GM04504 (cell line): ENCODE data around the gene RAP1GAP.

Experiments
- DNase-seq: peaks from one replicate; pipeline ENCODE4 v3.0.0-alpha.2; 2012; ENCODE audit warnings: low read depth

RAP1GAP gene

DNA sequence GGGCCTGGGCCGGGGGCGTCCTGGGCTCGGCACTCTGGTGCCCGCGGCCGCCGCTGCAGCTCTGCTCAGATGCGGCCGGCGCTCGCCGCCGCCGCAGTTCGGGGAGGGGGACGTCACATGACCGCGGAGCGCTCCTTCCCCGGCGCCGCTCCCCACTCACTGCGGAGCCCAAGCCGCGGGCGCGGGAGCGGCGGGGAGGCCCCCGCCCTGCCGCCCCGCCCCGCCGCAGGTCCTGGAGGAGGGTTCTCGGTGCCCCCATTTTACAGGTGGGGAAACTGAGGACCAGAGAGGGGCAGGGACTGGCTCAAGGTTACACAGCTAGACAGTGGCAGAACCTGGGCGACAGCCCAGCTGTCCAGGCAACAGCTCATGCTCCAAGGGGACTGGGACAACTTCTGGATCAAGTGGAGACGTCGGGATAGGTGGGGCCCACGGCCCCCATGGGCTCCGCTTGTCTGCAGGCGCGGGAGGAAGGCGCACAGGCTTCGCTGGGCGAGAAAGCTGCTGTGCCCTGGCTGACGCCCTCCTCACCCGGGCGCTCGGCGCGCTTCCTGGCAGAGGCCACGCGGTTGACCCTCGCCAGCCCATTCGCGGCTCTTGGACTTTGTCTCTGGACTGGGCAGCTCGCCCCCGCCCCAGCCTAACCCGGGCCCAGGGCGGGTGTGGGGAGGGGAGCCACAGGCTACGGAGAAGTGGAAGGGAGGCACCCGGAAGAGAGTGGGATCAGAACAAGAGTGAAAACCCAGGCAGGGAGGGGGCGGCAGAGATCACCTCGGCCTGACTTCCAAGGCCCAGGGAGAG, at the start of gene RAP1GAP:
Gene RAP1GAP, minus strand, starts transcription at position 100 of the 801 bp plus-strand sequence. CDS start 49,325 bp downstream, outside the sequence.
- DNase-seq: no peak

DNA sequence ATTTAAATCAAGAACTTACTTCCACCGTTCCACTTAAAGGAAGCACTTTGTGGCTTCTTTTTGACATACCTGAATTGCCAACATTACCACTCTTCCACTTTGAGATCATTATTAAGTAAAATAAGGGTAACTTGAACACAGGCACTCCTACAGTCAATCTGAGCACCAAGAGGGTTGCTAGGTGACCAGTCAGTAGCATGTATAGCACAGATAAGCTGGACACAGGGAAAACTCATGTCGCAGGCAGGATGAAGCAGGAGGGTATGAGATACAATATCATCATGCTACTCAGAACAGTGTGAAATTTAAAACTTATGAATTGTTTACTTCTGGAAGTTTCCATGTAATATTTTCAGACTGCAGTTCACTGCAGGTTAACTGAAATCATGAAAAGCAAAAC, 47.0 kb upstream of the RAP1GAP start:
- DNase-seq: no peak

DNA sequence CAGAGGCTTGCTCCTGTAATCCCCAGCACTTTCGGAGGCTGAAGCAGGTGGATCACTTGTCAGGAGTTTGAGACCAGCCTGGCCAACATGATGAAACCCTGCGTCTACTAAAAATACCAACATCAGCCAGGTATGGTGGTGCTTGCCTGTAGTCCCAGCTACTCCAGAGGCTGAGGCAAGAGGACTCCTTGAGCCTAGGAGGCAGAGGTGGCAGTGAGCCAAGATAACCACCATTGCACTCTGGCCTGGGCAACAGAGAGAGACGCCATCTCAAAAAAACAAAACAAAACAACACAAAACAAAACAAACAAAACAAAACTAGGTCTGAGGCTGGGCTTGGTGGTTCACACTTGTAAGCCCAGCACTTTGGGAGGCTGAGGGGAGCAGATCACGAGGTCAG, 38.7 kb upstream of the RAP1GAP start:
- no peak for DNase-seq

DNA sequence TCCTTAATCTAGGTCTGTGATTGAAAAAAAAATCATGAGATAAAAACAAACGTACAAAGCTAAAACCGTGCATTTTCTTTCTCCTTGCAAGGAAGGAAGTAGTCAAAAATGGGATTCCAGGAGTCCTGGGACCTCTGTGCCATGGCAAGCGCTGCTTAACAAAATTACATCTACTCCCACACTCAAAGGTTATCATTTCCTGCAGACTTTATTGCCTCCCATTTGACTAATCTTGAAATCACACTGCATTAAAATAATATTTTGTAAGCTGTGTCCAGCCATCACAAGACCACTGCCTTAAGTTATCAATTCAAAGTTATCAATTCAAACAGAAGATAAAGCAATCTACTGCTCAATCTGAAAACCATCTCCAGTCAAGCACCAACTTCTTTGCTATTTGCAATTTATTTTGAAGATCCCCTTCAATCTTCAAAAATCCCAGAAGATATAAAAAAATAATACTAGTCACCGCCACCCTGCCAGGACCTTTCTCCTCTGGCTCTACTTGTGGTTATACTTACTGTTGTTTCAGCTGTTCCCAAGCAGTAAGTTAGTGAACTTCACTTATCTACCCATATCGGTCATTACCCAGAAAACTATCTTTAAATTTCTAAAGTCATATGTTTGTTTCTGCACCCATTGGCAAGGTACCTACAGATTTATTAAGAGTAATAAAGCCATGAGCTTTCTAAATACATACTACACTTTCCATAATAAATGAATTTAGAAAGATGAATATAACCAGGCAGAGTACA, 38.1 kb upstream of the RAP1GAP start:
- no peak for DNase-seq

DNA sequence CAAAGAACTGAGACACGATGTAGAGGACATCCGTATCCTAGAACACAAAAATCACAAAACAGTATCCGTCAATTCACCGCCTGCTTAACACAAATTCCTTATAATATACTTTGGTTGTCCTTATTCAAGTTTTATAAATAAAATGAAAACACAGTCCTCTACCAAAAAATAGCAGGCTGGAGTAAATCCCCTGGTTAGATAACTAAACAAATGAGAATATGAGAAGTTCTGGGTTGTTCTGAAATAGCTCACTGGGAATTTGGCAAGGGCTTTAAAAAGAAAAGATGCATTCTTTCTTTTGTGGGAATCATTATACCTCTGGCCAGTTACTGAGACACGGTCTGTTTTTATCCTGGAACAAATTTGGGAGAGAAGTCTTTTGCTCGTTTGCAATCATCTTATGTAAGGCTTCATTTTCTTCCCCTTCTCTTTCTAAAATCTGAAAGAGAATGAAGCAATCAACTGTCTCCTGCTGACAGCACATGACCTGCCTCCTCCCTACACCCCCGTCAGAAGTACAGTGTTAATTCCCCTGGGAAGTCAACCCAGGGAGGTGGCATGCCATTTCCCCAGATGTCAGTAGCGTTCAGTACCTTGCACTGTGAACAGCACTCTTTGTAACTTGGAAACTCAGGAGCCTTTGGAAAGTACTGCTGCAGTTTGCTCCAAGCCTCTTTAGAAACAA, 37.1 kb upstream of the RAP1GAP start:
- peak; percentile 24 for DNase-seq

DNA sequence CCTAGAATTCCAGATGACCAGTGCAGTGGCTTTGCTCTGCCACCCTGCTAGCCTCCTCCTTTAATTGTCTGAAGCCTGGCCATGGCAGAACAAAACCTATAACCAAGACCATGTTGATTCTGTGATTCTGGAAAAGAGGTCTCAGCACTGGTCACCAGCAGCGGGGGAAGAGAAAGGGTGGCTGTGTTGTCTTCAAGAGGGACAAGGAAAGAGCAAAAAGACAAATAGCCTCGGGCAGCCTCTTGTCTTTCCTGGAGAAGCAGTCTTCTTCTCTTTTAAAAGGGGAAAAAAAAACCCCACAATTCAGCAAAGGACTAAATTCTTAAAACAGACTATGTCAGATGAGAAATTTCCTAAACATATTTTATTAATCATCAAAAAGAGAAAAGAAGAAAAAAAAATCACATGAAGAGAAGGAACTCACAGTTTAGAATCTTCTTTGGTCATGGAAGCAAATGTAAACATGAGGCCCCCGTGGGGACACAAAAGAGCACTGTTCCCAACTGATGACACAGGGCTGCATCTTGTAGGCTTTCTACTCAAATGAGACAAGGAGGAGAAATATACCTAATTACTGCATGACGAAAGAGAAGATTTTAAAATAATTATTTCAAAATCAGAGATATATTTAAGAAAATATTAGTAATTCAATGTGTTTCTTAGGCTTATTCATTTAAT, 36.3 kb upstream of the RAP1GAP start:
- no peak for DNase-seq

DNA sequence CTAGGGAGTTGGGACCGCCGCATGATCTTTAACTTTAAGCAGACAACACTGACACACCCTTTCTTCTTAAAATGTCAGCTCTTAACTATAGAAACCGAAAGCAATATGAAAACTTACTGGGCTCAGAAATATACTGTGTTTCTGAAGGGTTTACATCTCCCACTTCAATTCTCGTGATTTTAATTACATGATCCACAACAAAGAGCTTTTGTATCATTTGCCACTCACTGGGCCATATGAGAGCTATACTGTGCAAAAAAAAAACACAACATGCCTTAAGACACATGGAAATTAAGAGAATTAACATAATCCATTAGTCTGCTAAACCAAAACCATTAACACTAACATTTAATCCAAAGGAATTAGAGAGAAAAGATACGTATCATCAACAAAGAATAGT, 35.0 kb upstream of the RAP1GAP start:
- DNase-seq: no peak

DNA sequence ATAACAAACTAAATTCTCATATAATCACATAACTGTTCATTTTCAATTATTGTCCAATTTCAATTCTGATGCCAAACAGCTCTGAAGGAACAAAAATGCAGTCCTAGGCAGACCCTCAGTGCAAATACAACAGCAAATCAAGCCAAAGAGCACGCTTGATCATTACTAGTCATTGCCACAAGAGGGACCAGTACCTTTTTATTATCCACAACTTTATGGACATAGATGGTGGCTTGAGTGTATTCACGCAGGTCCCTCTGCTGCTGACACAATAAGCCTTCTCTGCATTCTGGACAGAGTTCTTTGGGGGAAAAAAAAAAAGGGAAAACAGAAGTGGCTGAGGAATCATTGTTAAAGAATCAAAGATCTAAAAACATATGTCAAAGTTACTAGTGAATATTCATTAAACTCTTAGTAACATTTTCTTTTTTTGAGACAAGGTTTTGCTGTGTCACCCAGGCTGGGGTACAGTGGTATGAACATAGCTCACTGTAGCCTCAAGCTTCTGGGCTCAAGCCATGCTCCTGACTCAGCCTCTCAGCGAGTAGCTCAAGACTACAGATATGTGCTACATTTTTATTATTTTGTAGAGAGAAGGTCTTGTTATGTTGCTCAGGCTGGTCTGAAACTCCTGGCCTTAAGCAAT, 34.3 kb upstream of the RAP1GAP start:
- peak; percentile 78 for DNase-seq

DNA sequence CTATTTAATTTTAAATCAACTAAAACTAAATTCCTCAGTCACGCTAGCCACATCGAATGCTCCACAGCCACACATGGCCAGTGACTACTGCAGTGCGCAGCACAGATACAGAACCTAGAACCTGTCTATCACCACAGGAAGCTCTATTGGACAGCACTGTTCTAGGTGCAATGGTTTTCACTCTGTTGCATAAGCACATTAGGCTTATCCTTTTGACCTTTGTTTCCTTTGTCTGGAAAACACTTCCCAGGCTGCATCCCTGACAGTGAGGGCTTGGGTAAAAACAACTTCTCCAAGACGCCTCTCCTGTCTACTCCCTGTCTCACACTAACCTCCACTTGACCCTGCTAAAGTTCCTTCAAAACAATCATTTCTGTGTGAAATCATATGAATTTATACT, 33.6 kb upstream of the RAP1GAP start:
- DNase-seq: no peak

DNA sequence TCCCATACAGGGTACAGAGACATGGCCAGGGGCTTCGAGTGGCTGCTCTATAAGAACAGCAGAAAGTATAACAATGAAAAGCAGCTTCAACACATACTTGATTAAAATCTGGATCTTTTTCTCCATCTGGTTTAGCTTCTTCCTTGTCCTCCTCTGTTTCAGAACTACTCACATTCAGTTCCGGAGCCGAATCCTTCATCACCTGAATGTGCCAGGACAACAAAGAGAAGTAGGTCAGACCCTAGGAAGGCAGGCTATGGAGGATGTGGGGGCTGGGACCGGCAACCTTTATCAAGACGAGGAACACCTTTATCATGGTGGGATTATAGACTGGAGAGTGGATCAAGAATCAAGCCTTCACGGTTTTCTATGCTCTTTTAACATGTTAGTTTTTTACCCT, 32.2 kb upstream of the RAP1GAP start:
- DNase-seq: no peak

DNA sequence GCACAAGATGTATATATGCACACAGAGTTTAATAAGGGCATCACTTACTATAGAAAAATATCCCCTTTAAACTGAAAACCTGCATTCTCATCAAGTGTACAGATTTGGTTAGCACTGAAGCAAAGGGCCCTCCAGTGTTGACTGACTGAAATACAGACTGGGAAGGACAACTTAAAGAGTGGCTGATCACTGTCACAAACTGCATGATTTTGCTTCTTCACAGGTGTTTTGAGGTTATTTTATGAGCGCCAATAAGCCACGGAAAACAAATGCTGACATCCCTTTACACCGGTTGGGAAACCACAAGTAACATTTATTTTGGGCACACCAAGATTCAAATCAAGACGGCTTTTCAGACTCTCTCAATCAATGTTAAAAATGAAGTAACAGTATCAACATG, 30.9 kb upstream of the RAP1GAP start:
- DNase-seq: no peak

DNA sequence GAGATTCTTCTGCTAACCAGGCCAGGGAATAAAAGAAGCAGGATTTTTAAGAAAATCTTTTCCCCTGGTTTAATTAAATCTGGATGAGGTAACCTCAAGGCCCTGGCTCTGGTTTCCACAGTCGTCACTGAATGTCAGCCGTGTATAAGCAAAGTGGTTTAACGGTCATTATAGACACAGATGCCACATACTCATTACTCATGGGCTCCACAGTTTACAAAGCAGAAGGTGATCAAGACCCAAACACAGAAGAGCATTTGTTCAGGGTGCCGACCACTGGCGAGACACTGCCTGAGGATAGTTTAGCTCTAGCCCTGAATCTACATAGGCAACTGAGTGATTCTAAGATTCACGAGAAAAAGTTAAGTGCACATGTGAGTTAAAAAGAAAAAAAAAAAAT, 27.8 kb upstream of the RAP1GAP start:
- no peak for DNase-seq

DNA sequence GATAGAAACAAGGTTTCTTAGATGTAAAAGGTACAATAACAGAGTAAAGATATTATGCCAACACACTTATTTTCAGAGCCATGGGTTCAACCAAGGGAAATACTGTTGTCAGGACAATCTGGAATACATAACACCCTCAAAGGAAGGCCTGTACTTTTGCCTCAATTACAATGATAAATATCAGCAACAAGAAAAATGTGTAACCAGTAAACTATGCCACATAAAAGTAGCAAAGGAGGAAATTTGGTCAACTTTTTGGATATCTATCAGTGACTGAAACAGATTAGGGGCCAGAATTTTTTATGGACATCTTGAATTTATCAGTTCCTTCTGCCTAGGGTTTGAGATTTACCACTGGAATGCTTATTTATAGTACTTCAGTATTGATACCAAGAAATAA, 24.6 kb upstream of the RAP1GAP start:
- peak; percentile 42 for DNase-seq

DNA sequence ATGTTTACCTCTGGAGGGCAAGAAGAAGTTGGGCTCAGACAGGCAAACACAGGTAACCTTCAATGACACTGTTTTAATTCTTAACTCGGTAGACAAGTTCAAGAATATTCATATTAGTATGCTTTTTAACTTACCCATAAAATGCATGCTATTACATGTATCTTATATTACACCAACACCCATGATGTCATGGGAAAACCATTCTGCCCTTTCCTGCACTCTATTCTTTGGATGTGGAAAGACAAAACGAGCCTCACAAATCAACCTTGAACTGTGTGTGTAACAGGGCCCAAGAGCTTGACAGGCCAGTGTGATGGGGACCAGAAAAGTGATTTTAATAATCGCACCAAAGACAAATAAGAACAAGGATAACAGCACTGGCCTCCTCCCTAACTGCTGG, 22.6 kb upstream of the RAP1GAP start:
- DNase-seq: no peak

DNA sequence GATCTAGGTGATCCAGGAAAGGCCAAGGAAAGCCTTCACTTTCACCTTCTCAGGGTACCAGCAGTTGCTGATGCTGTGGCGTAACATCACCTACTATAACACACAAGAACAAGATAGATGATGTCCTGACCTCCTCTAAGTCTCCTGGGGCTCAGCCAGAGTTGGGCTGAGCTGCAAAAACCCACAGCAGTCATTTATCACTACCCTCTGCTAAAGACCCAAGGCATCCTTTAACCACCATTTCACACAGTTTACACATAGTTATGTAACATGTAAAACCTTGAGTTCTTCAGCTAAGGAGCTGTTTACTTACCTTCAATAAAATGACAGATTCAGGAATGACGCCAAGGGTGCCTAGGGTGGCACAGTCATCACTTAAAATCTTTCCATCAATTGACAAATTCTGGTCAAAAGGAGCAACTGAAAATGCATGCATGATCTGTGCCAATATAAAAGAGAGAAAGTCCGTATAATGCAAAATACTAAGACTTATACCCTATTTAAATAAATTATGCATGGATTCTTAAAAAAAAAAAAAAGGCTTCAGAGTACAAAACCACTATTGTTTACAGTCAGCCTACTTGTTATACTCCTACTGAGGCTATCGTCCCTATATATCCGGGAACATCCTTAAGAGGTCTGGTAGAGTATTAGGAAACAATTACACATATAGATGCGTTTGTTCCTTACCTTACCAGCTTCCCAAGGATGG, 20.7 kb upstream of the RAP1GAP start:
- no peak for DNase-seq

DNA sequence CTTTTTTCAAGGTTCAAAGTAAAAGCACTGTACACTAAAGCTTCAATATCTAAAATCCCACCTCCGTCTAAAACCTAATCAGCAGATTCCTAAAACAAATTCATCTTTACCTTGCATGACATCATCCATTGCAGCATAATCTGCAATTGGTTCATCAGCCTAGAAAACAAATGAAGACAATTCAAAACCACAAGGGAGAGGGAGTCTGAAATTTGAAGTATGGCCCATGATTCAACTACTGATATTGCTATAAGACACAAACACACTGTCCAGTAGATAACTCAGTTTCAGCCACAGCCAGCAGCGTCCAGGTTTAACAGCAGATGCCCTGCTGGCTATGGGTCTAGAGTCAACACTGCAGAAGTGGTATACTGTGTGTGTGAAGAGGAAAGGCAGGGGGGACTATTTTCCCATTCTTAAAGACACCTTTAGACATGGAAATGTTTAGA, 17.9 kb upstream of the RAP1GAP start:
- DNase-seq: no peak

DNA sequence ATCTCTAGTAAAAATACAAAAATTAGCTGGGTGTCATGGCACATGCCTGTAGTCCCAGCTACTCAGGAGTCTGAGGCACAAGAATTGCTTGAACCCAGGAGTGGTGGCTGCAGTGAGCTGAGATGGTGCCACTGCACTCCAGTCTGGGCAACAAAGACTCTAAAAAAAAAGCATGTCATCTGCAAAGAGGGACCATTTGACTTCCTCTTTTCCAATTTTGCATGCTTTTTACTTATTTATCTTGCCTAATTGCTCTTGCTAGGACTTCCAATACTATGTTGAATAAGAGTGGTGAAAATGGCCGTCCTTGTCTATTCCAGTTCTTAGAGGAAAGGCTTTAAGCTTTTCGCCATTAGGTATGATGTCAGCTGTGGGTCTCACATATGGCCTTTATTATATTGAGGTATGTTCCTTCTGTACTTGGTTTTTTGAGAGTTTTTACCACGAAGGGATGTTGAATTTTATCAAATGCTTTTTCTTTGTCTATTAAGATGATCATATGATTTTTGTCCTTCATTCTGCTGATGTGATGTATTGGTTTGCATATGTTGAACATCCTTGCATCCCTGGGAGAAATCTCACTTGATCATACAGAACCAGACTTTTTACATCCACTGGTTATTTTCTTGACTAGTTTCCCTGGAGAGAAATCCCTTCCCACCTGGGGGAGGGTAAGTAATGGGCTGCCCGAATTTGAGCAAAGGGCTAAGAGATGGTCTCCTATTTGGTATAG, 17.0 kb upstream of the RAP1GAP start:
- no peak for DNase-seq

DNA sequence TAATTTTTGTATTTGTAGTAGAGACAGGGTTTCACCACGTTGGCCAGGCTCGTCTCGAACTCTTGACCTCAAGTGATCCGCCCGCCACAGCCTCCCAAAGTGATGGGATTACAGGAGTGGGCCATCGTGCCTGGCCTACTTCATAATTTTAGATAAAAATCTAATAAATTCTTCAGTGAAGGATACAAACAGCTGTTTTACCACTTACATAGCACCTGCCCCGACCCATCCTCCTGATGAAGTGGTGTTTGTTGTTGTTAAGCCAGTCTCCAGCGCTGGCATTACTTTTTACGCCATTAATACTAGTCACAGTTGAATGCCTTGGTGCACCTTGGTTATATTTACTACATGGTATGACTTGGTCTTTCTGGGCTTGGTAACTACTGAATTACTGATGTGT, 12.3 kb upstream of the RAP1GAP start:
- DNase-seq: no peak

DNA sequence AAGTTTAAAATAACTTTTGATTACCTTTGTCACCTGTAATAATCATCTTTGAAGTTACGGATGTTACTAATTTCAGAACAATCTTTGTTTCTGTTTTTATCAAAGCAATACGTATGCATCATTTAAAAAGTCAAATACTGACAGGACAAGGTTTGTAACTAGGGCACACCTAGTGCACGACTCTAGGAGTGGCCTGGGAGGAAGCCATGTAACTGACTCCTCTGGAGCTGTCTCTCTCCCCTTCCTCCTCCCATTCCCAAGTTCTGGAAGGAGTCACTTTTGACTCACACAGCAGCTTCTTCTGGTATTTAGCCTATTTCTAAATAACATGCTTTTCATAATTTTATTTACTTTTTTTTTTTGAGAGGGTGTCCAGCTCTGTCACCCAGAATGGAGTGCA, 11.8 kb upstream of the RAP1GAP start:
- DNase-seq: peak; percentile 63

DNA sequence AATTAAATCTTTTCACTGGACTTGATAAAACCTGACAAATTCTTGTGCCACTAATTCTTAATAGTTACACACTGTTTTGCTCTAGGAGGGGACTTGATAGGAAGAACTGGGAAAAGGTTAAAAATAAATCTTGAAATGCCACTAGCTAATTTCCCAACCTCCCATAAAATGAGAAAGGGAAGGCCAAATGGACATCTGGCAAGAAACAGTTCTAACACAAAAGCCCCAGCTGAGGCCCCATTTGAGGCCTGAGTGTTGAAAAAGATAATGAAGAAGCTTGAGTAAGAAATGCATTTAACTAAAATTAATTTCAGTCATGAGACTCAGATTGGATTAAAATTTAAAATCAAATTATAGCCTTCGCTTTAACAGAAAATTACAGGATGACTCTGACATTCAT, 11.2 kb upstream of the RAP1GAP start:
- DNase-seq: no peak
